ENCODE results near the gene MAST3.

DNA sequence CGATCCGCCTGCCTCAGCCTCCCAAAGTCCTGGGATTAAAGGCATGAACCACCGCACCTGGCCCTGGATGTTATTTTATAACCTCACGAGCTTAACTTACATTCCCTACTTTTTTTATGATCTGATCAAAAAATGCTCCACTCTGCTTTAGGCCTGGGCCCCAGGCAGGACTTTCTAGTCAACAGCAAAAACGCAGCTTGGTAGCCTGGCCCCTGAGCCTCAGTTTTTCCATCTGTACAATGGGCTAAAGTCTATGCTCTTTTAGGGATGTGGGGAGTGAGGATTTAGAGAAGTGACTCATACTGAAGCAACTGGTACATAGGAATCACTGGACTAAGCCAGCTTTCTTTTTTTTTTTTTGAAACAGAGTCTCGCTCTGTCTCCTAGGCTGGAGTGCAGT, 43.5 kb downstream of the MAST3 start:
- TF ChIP-seq SIN3A (IDR thresholded peaks at IDR 0.05; ENCODE audit: low read depth), result no peak
- no peak for TF ChIP-seq POLR2A (IDR thresholded peaks at IDR 0.05; ENCODE audit: borderline replicate concordance, extremely low read depth, insufficient read depth, insufficient read length)
- TF ChIP-seq, protein P1, sequence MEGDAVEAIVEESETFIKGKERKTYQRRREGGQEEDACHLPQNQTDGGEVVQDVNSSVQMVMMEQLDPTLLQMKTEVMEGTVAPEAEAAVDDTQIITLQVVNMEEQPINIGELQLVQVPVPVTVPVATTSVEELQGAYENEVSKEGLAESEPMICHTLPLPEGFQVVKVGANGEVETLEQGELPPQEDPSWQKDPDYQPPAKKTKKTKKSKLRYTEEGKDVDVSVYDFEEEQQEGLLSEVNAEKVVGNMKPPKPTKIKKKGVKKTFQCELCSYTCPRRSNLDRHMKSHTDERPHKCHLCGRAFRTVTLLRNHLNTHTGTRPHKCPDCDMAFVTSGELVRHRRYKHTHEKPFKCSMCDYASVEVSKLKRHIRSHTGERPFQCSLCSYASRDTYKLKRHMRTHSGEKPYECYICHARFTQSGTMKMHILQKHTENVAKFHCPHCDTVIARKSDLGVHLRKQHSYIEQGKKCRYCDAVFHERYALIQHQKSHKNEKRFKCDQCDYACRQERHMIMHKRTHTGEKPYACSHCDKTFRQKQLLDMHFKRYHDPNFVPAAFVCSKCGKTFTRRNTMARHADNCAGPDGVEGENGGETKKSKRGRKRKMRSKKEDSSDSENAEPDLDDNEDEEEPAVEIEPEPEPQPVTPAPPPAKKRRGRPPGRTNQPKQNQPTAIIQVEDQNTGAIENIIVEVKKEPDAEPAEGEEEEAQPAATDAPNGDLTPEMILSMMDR (IDR thresholded peaks at IDR 0.05 in 2 of 3, conservative IDR thresholded peaks at IDR 0.05 in 1 of 3; ENCODE audit: borderline replicate concordance in 1 of 3, insufficient read depth in 1 of 3, low read depth in 2 of 3, low read length in 2 of 3), result no peak
- no peak for TF ChIP-seq CEBPB (IDR thresholded peaks at IDR 0.05; ENCODE audit: low read depth)
- TF ChIP-seq SP1 (IDR thresholded peaks at IDR 0.05; ENCODE audit: low read depth), result no peak
- no peak for TF ChIP-seq POLR2AphosphoS5 (IDR thresholded peaks at IDR 0.05; ENCODE audit: low read depth, low read length)
- no peak for TF ChIP-seq CBX3 (IDR thresholded peaks at IDR 0.05; ENCODE audit: low read depth)

Data from HCT116 (cell line).